ENCODE measurements around the gene CUL2.
"Not testable (repeated sequence)": the region's sequence is repeated elsewhere in the genome, so short reads cannot be mapped to it uniquely, and the experiment has no call there.

The CUL2 gene

DNA sequence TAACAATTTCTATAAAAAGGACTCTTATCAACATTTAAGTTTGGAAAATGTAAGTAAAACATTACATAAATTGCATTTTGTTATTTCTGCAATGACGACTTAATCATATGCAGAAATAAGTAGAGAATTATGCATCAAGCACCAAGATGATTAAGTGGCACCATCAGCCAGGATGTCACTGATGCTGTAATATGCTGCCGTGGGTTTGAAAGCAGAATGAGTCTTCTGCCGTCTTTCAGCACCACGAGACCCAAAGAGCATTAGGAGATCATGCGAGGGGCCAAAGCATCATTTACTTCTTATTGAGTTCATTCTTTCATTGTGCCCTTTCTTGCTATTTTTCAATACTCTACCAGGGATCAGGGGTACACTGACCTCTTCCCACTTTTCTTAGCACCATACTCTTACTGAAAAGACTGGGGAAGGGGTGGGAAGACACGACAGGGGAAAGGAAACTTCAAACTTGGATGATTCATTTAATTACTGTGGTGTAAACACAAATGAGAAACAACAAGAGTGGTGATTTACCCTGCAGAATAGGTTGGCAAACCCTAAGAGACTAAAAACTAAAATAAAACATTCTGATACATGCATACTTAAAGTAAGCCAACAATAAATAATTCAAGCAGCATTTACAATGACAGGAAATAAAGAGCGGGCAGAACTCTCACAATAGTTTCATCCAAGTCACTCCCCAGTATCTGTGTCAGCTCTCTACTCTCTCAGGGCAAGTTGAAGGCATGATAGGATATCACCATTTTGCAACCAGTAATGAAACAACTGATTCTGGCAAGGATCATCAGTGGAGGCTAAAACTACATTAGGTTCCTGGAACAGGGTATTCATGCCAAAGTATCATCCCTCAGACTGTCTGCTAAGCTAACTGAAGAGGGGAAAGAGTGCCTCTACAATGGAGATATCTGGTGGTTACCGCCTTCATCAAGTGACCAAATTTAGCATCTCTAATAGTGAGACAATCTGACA lies 70.8 kb downstream of the CUL2 start:
- no peak for DNase-seq (ENCODE audit: low spot score)

DNA sequence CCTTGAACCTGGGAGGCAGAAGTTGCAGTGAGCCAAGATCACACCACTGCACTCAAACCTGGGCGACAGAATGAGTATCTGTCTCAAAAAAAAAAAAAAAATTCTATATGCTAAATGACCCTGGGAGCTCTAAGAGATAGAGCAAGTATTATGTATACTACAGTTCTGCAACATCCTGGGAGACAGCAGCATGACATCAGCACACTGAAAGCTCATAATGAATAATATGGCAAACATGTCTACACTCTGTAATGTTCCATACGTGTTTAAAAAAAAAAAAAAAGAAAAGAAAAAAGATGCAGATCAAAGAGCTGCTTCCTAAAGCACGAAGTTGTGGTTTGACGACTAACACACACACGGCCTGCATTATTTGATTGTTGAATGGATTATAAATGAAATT lies 72.5 kb downstream of the CUL2 start:
- DNase-seq (ENCODE audit: low spot score), result no peak

DNA sequence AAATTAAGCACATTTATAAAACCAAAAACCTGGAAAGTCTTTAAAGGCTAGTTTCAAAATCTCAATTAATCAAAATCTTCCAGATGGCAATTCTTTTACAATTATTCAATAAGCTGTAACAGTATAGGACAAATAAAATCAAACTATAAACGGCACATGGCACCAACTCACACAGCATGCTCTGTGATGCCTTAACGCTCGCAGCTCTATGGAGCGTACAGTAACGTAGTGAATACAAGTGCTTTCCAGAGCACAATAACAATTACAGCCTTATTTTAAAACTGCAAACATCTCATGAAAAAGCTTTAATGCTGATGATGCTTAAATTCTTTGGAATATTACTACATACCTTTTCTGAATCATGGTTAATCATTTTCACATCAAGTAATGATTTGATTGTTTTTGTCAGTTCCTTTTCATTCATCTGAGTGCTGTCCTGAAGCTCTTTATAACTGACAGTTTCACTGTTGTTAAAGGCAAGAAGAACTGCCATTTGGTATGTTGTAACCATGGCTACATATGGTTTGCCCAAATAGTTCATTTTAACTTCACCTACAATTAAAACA lies 74.2 kb downstream of the CUL2 start:
- no peak for DNase-seq (ENCODE audit: low spot score)

GRCh38 chr10:35012781-35013180 lies 77.4 kb downstream of the CUL2 start:
- no peak for DNase-seq (ENCODE audit: low spot score)

GRCh38 chr10:35011771-35012191 lies 78.4 kb downstream of the CUL2 start:
- no peak for DNase-seq (ENCODE audit: low spot score)

GRCh38 chr10:35007858-35008301 lies 82.3 kb downstream of the CUL2 start:
- no peak for DNase-seq (ENCODE audit: low spot score)

GRCh38 chr10:35006836-35007235 lies 83.3 kb downstream of the CUL2 start:
- DNase-seq (ENCODE audit: low spot score), result no peak

DNA sequence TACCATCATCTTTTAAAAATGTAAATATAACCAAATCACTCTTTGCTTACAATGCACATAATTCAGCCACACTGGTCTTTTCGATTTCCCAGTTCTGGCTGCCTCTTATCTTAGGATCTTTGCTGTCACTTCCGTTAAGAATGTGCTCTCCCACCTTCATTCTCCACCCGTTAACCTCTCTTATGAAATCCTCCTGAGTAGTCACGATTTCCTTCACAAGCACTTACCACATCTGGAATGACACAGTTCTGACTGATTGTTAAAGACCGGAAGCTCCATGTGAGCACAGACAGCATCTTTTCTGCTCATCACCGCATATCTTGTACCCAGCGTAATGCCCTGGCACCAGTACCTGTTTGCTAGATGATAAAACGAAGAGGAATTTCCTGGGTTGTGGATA lies 84.3 kb downstream of the CUL2 start:
- DNase-seq (ENCODE audit: low spot score), result peak; percentile 59

- no peak for DNase-seq (ENCODE audit: low spot score)
Measured at GRCh38 chr10:35004651-35005050, 85.5 kb downstream of the CUL2 start.

- no peak for DNase-seq (ENCODE audit: low spot score)
Measured at GRCh38 chr10:35003906-35004305, 86.2 kb downstream of the CUL2 start.

- no peak for DNase-seq (ENCODE audit: low spot score)
Measured at GRCh38 chr10:35000936-35001335, 89.2 kb downstream of the CUL2 start.

DNA sequence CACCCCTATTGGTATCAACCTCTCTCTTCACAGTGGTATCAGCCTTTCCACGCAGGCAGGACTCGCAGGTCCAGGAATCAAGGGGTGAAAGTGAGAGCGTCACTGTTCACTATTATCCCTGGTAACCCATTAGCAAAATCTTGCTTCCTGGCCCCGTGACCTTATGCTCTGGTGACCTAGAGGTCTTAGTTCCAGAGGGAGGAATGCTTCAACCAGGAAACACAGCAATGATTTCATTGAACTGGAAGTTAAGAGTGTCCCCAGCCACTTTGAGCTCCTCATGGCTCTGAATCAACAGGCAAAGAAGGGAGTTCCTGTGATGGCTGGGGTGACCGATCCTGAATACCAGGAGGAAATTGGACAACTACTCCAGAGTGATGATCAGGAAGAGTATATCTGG lies 90.6 kb downstream of the CUL2 start:
- peak; percentile 30 for DNase-seq (ENCODE audit: low spot score)

- DNase-seq (ENCODE audit: low spot score), result no peak
Measured at GRCh38 chr10:34998940-34999339, 91.2 kb downstream of the CUL2 start.

DNA sequence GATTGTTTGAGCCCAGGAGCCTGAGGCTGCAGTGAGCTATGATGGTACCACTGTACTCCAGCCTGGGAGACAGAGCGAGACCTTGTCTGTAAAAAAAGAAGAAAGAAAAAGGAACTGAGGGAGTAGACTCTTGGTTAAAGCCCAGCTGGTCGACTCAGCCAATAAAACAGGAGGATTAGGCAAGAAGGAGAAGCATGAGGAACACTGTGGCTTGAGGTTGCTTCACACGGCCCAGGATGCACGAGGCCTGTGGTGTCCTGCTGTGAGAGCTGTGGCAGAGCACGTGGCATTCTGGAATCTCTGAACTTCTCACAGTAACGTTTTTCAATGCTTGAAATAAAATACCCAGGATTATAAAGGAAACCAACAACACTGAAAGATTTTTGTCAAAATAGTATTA lies 93.3 kb downstream of the CUL2 start:
- DNase-seq (ENCODE audit: low spot score), result no peak

- DNase-seq (ENCODE audit: low spot score), result no peak
Measured at GRCh38 chr10:34995925-34996324, 94.2 kb downstream of the CUL2 start.

- peak; percentile 77 for DNase-seq (ENCODE audit: low spot score)
Measured at GRCh38 chr10:34994565-34995142, 95.5 kb downstream of the CUL2 start.

- no peak for DNase-seq (ENCODE audit: low spot score)
Measured at GRCh38 chr10:34993782-34994181, 96.4 kb downstream of the CUL2 start.

GRCh38 chr10:34991117-34991516 lies 99.0 kb downstream of the CUL2 start:
- not testable (repeated sequence) for DNase-seq (ENCODE audit: low spot score)

DNA sequence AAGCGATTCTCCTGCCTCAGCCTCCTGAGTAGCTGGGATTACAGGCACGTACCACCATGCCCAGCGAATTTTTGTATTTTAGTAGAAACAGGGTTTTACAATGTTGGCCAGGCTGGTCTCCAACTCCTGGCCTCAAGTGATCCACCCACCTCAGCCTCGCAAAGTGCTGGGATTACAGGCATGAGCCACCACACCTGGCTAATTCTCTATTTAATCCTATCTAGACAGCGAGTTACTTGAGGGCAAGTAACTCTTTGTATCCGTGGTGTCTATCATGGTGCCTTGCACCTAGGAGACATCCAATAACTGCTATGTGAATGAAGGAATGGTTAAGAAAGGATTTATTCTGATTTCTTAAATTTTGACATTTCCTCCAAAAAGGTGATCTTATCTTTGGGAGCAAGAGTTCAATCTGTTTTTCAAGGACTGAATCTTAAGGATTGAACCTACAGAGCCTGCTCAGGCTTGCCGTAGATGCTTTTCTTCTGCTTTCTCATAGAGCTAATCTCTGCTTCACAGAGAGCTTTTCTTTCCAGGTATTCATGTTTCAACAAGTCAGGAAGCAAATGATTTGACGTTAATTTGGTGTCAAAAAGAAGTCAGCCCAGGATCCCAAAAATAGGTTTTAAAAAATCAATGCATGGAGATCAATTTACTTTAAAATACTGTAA lies 101.6 kb downstream of the CUL2 start:
- DNase-seq (ENCODE audit: low spot score), result no peak

GRCh38 chr10:34985823-34986222 lies 104.3 kb downstream of the CUL2 start:
- no peak for DNase-seq (ENCODE audit: low spot score)

GRCh38 chr10:34985146-34985545 lies 105.0 kb downstream of the CUL2 start:
- DNase-seq (ENCODE audit: low spot score), result no peak

- no peak for DNase-seq (ENCODE audit: low spot score)
Measured at GRCh38 chr10:34981844-34982243, 108.3 kb downstream of the CUL2 start.
